Left ventricle myocardium inferior (tissue), 1 donor: ENCODE results near the gene CD300A. TPM values are rescaled to one million over a fixed set of nuclear protein-coding genes. Genes with fewer than 3 reads are reported as not detected.
"Not testable (repeated sequence)": the region's sequence is repeated elsewhere in the genome, so short reads cannot be mapped to it uniquely, and the experiment has no call there.

Experiments
- DNase-seq: peaks from one replicate; pipeline ENCODE4 v3.0.0-alpha.2; 2020
- H3K27ac ChIP-seq: fragments of 200-600 bp; replicated peaks from 2 replicates; pipeline ENCODE4 v1.8.0; 2021
- H3K27me3 ChIP-seq: fragments of 200-600 bp; 2 replicates; pipeline ENCODE4 v1.8.0; 2021; ENCODE audit warnings: low read depth
- H3K36me3 ChIP-seq: fragments of 200-600 bp; 2 replicates; pipeline ENCODE4 v1.8.0; 2021
- H3K4me1 ChIP-seq: fragments of 200-600 bp; 2 replicates; pipeline ENCODE4 v1.8.0; 2021
- H3K4me3 ChIP-seq: fragments of 200-600 bp; 2 replicates; pipeline ENCODE4 v1.8.0; 2021; ENCODE audit warnings: mild to moderate bottlenecking, moderate library complexity
- H3K9me3 ChIP-seq: fragments of 200-600 bp; replicated peaks from 2 replicates; pipeline ENCODE4 v1.8.0; 2021
- intact Hi-C: fragments of 100-400 bp; cut with micrococcal nuclease; formaldehyde crosslinking; loops from one replicate; pipeline ENCODE4 v1.11.0; 2022
- total RNA-seq: library from RNA; stranded (reverse); fragmentation: NEBNext Ultra II Directional; extraction: Animal tissue kit (Norgen Biotek cat#: 25700); gene quantifications from one replicate; pipeline ENCODE4 v1.2.1, GENCODE V29; 2021
- TF ChIP-seq, protein P1 (sequence below): fragments of 200-600 bp; IDR thresholded peaks from 2 replicates; pipeline ENCODE4 v1.8.0; 2021; ENCODE audit warnings: antibody characterized with exemption, mild to moderate bottlenecking, borderline replicate concordance
- donor health status: DM: no; HTN: yes; CAD: no; lungs with severe emphysema.

CD300A gene
- total RNA-seq, 1 donor from 2014 or later: 1.2 TPM

DNA sequence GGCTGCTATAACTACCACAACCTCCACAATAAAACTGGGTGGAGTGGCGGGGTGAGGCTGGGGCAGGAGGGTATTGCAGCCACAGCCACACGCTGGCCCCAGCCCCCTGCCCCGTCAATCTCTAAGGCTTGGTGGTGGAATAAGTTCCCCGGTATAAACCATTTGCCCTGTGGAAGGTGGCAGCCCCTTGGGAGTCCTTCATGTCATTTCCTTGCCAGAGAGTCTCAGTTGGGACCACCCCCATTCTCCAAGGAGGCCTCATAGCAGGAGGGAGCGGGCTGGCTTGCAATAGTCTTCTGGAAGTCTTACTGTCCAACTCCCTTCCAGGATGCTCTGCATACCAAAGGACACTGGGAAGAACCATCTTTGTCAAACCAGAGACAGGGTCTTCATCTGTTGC is 19.4 kb downstream of the CD300A start:
- Histone ChIP-seq H3K4me1 (no peaks in the 10 kb centered on the region), H3K27me3 (peaks cover 66% of the 10 kb centered on the region), H3K9me3 (no peaks in the 10 kb centered on the region), H3K36me3 (no peaks in the 10 kb centered on the region), H3K27ac (no peak overlapping the region), H3K4me3 (no peak overlapping the region)
- intact Hi-C loops: no loop called here
- no peak for DNase-seq
- TF ChIP-seq, protein P1, sequence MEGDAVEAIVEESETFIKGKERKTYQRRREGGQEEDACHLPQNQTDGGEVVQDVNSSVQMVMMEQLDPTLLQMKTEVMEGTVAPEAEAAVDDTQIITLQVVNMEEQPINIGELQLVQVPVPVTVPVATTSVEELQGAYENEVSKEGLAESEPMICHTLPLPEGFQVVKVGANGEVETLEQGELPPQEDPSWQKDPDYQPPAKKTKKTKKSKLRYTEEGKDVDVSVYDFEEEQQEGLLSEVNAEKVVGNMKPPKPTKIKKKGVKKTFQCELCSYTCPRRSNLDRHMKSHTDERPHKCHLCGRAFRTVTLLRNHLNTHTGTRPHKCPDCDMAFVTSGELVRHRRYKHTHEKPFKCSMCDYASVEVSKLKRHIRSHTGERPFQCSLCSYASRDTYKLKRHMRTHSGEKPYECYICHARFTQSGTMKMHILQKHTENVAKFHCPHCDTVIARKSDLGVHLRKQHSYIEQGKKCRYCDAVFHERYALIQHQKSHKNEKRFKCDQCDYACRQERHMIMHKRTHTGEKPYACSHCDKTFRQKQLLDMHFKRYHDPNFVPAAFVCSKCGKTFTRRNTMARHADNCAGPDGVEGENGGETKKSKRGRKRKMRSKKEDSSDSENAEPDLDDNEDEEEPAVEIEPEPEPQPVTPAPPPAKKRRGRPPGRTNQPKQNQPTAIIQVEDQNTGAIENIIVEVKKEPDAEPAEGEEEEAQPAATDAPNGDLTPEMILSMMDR: no peak

DNA sequence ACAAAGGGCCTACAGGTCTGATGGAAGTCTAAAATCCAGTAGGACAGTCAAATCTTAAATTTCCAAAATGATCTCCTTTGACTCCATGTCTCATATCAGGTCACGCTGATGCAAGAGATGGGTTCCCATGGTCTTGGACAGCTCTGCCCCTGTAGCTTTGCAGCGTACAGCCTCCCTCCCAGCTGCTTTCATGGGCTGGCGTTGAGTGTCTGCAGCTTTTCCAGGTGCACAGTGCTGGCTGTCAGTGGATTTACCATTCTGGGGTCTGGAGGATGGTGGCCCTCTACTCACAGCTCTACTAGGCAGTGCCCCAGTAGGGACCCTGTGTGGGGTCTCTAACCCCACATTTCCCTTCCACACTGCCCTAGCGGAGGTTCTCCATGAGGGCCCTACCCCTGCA is 21.8 kb downstream of the CD300A start:
- DNase-seq, H3K9me3 ChIP-seq, H3K36me3 ChIP-seq, H3K4me1 ChIP-seq, H3K4me3 ChIP-seq, intact Hi-C loops, H3K27ac ChIP-seq: not testable (repeated sequence)
- peaks cover 60% of the 10 kb centered on the region for H3K27me3 ChIP-seq

DNA sequence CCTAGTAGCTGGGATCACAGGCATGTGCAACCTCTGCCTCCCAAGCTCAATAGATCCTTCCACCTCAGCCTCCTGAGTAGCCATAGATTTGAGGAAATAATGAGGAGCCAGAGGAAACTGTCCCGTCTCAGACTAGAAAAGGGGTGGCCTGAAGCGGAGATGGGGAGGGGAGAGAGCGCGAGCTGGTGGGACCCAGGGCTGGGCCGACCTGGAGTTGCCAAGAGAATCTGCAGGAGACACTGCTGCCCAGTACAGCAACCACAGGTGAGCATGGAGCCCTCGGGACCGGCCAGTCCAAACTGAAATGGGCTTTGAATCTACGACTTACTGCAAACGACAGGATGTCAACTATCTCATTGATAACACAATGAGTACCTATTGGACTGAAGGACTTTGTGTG is 24.3 kb downstream of the CD300A start:
- Histone ChIP-seq H3K4me3 (no peak overlapping the region), H3K9me3 (no peaks in the 10 kb centered on the region), H3K27me3 (peaks cover 41% of the 10 kb centered on the region), H3K36me3 (no peaks in the 10 kb centered on the region), H3K4me1 (no peaks in the 10 kb centered on the region), H3K27ac (no peak overlapping the region)
- TF ChIP-seq, protein P1: no peak
- intact Hi-C loops: loop anchor here (10.0 kb wide), 1 partner anchor 186 kb away; no protein-coding TSS in a partner anchor
- no peak for DNase-seq

DNA sequence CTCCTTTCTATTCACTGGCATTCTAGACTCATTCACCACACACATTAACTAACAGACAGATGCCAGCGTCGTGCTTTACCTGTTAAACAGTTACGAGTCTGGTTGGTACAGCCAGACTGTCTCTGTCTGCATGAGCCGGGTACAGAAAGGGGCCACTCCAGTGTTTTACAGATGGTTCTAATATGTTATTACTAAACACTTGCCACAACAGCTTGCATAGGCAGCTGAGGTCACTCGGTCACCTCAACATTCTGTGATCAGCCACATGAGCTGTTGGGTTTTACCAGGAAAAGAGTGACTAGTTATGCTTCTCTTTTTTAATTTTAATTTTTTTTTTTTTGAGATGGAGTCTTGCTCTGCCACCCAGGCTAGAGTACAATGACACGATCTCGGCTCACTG is 25.2 kb downstream of the CD300A start:
- TF ChIP-seq, protein P1: no peak
- no peak overlapping the region for H3K4me3 ChIP-seq
- H3K9me3 ChIP-seq: no peaks in the 10 kb centered on the region
- H3K4me1 ChIP-seq: no peaks in the 10 kb centered on the region
- peaks cover 34% of the 10 kb centered on the region for H3K27me3 ChIP-seq
- intact Hi-C loops: loop anchor here (10.0 kb wide), 1 partner anchor 187 kb away; no protein-coding TSS in a partner anchor
- no peak for DNase-seq
- no peak overlapping the region for H3K27ac ChIP-seq
- H3K36me3 ChIP-seq: no peaks in the 10 kb centered on the region

DNA sequence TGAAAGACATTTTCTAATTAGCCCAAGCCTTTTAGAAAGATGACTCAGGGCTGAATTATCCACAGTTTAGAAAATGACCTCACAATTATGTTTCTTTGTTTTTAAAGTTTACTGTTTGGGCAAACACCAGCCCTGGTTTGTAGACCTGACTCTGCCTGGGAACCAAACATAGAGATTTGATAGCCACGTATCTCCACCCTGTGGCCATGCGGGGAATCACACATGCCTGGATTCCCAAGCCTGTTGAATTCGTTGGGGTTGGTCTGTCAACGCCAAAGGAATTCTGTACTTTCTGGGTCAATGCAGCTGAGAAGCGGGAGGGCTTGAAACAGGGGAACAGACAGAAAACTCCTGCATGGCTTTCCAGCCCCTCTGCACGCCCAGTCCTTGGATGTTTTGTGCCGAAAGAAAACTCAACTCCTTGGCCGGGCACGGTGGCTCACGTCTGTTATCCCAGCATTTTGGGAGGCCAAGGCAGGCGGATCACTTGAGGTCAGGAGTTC is 26.9 kb downstream of the CD300A start:
- H3K27me3 ChIP-seq: peaks cover 42% of the 10 kb centered on the region
- no peak overlapping the region for H3K27ac ChIP-seq
- H3K36me3 ChIP-seq: no peaks in the 10 kb centered on the region
- no peaks in the 10 kb centered on the region for H3K4me1 ChIP-seq
- DNase-seq: peak; percentile 62
- no peaks in the 10 kb centered on the region for H3K9me3 ChIP-seq
- TF ChIP-seq, protein P1: peak; percentile 90
- intact Hi-C loops: loop anchor here (10.0 kb wide), 1 partner anchor 189 kb away; no protein-coding TSS in a partner anchor
- H3K4me3 ChIP-seq: no peak overlapping the region

DNA sequence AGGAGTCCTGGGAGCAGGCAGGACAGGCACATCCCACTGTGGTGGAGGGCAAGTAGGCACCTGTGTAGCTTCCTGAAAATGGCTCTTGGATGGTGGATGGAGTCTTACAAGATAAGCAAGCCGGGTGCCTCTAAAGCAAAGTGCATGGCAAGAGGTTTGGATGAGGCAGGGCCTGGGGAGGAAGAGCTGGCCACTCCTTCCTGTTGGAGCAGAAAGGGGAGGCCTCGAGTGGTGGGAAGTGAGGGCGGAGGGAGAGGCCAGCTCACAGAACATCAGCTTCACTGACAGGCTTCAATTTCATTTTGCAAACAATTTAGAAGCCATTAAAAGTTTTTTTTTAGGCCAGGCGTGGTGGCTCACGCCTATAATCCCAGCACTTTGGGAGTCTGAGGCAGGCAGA is 31.0 kb downstream of the CD300A start:
- peaks cover 39% of the 10 kb centered on the region for H3K27me3 ChIP-seq
- DNase-seq: no peak
- no peak overlapping the region for H3K4me3 ChIP-seq
- H3K4me1 ChIP-seq: no peaks in the 10 kb centered on the region
- H3K36me3 ChIP-seq: no peaks in the 10 kb centered on the region
- no peak overlapping the region for H3K27ac ChIP-seq
- TF ChIP-seq, protein P1: no peak
- intact Hi-C loops: loop anchor here (10.0 kb wide), 1 partner anchor 193 kb away; no protein-coding TSS in a partner anchor
- no peaks in the 10 kb centered on the region for H3K9me3 ChIP-seq
